ENCODE data around the gene LSS. TPM values are rescaled to one million over a fixed set of nuclear protein-coding genes. Genes with fewer than 3 reads are reported as not detected.

Gene LSS
- total and polyA plus RNA-seq, 2 of the 8 experiments (the other 6 are each of a cell fraction or from before 2014, with no cell fraction given), result 96.1 to 123 TPM

- no peak overlapping the region for H4K8ac ChIP-seq (ENCODE audit: extremely low read depth, insufficient read depth, low read length)
- FAIRE-seq, result no peak
- no peak overlapping the region for H3K4me3 ChIP-seq (ENCODE audit: extremely low read depth in 1 of 4, insufficient read depth in 2 of 4, low read depth in 3 of 4, low read length in 4 of 4)
- H3K56ac ChIP-seq (replicated peaks; ENCODE audit: insufficient read length, low read depth, low read length), result no peak overlapping the region
- no peak overlapping the region for H2AK5ac ChIP-seq (ENCODE audit: low read depth, low read length)
- no peak overlapping the region for H2BK5ac ChIP-seq (ENCODE audit: low read depth, low read length)
- H2BK12ac ChIP-seq (ENCODE audit: low read depth, low read length), result no peak overlapping the region
- WGBS, 2 experiments (ENCODE audit: extremely low coverage in 1 of 2, insufficient coverage in 1 of 2, insufficient read length in 1 of 2, insufficient replicate concordance in 2 of 2, low coverage in 1 of 2, low lambda C conversion rate in 2 of 2, missing lambda C conversion rate in 1 of 2), result 97% methylated on average over 22 of the region's 72 CpGs; no CpG with 5 or more reads in 1 of the 2 experiments
- no peak overlapping the region for H3K4me2 ChIP-seq (ENCODE audit: insufficient read depth in 1 of 2, low read depth in 2 of 2, low read length in 2 of 2)
- H4K91ac ChIP-seq (replicated peaks; ENCODE audit: insufficient read length, low read length), result no peak overlapping the region
- H3K36me3 ChIP-seq (ENCODE audit: control insufficient read depth in 2 of 4, insufficient read depth in 4 of 4, low read length in 3 of 4), result peaks cover 0 to 19% (median 7%) of the 10 kb centered on the region in 4 experiments; a peak in 4 of 8 replicates
- H3K9ac ChIP-seq (replicated peaks in 1 of 4; ENCODE audit: extremely low read depth in 1 of 4, low read depth in 3 of 4, low read length in 3 of 4), result no peak overlapping the region
- H3K27me3 ChIP-seq (replicated peaks in 1 of 4; ENCODE audit: control insufficient read depth in 3 of 4, extremely low read depth in 1 of 4, insufficient read depth in 3 of 4, low read length in 3 of 4), result no peaks in the 10 kb centered on the region; a peak in 1 of 7 replicates
- peaks cover 4 to 26% of the 10 kb centered on the region in 2 experiments; a peak in 2 of 4 replicates for H3K9me3 ChIP-seq (ENCODE audit: insufficient read depth in 2 of 2, low read depth in 1 of 2, low read length in 1 of 2)
- no peak overlapping the region for H4K5ac ChIP-seq (ENCODE audit: insufficient read length, low read depth, low read length)
- H2AFZ ChIP-seq (ENCODE audit: low read length), result no peak overlapping the region
- H2BK15ac ChIP-seq (ENCODE audit: low read length), result no peak overlapping the region
- no peaks in the 10 kb centered on the region; the same call in 1 of the 2 replicates for H3K79me1 ChIP-seq (ENCODE audit: low read depth, low read length)
- no peak overlapping the region for H2BK120ac ChIP-seq (replicated peaks; ENCODE audit: low read depth, low read length)
- no peaks in the 10 kb centered on the region for H3K4me1 ChIP-seq (replicated peaks in 1 of 4; ENCODE audit: control insufficient read depth in 3 of 4, insufficient read depth in 4 of 4, low read length in 3 of 4)
- H3K23me2 ChIP-seq (ENCODE audit: low read depth, low read length), result no peaks in the 10 kb centered on the region
- DNase-seq (ENCODE audit: low read depth in 1 of 2, low spot score in 2 of 2), result peak in 1 of 2 experiments; percentile 39
- H4K20me1 ChIP-seq (replicated peaks in 1 of 2; ENCODE audit: control insufficient read depth in 1 of 2, insufficient read depth in 2 of 2, low read length in 2 of 2), result no peaks in the 10 kb centered on the region
- no peak overlapping the region for H3K18ac ChIP-seq (ENCODE audit: extremely low read depth, low read length)
- no peak overlapping the region for H3K4ac ChIP-seq (replicated peaks; ENCODE audit: insufficient read length, low read depth, low read length)
- H2BK20ac ChIP-seq (ENCODE audit: low read length), result no peak overlapping the region
- H3K14ac ChIP-seq (ENCODE audit: insufficient read length), result no peak overlapping the region
- no peak overlapping the region for H3K27ac ChIP-seq (ENCODE audit: low read depth, low read length)
- POLR2A ChIA-PET (ENCODE audit: partially characterized antibody), result interaction anchor here (0.6 kb wide), 1 partner anchor 174 kb away, joined by 3 read pairs; no protein-coding TSS in a partner anchor
- H3K23ac ChIP-seq (ENCODE audit: insufficient read length), result no peak overlapping the region
- CTCF ChIA-PET (ENCODE audit: partially characterized antibody), result interaction anchor here (0.6 to 1.8 kb wide), 3 partner anchors 9 to 28 kb away, joined by 3 to 9 read pairs (median 8); no protein-coding TSS in a partner anchor
- H3K79me2 ChIP-seq (ENCODE audit: control insufficient read depth in 1 of 2, insufficient read depth in 2 of 2, low read length in 2 of 2), result no peaks in the 10 kb centered on the region
- no peak for TF ChIP-seq ATF2 (IDR thresholded peaks at IDR 0.05; ENCODE audit: low read length)
- no peak for TF ChIP-seq HDAC2 (IDR thresholded peaks at IDR 0.05; ENCODE audit: borderline replicate concordance in 1 of 2, low read depth in 2 of 2, low read length in 2 of 2)
- TF ChIP-seq, protein P1, sequence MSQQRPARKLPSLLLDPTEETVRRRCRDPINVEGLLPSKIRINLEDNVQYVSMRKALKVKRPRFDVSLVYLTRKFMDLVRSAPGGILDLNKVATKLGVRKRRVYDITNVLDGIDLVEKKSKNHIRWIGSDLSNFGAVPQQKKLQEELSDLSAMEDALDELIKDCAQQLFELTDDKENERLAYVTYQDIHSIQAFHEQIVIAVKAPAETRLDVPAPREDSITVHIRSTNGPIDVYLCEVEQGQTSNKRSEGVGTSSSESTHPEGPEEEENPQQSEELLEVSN (IDR thresholded peaks at IDR 0.05), result no peak
- TF ChIP-seq FOSL1 (IDR thresholded peaks at IDR 0.05; ENCODE audit: insufficient read depth, low read depth, low read length), result no peak
- no peak for TF ChIP-seq MAX (IDR thresholded peaks at IDR 0.05)
- TF ChIP-seq BRCA1 (IDR thresholded peaks at IDR 0.05; ENCODE audit: low read depth, low read length), result no peak
- TF ChIP-seq SIX5 (IDR thresholded peaks at IDR 0.05; ENCODE audit: low read depth, low read length), result no peak
Measured at GRCh38 chr21:46161633-46162592, 66.7 kb downstream of the LSS start.

Measured in H1 (cell line).